ENCODE data around the gene FLT1. TPM values are rescaled to one million over a fixed set of nuclear protein-coding genes. Genes with fewer than 3 reads are reported as not detected.

Gene FLT1
- total and polyA plus RNA-seq, 2 of the 13 experiments (the other 11 are each of a cell fraction or from before 2014, with no cell fraction given) = 0.02 TPM; not detected in 1

DNA sequence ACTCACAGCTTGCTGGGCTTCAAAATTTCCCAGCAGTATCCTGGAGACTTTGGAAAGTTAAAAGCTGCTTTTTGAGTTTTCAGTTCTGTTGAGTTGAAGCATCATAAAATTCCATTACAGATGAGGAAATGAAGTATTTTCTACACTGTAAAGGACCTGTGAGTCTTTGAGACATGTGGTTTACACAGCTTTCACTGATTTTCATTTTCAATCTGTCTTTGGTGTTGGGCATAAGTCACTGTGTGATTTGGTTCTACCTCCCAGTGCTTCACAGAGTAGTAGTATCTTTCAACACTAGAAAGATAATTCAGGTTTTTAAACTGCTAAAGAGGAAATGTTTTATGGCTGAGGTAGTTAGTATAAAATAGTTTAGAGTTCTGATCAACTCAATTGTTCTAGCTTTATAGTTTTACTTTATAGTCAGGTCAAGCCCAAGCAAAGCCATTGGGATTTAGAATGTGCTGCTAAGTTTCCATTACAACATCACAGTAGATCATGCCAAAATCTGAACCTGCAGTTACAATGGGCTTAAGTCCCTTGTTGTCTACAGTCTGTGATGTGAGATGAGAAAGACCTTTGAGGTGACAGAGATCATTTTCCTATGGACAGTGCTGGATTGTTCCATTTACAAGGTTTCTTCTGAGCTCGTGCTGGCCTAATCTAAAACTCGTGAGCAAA lies 161.6 kb downstream of the FLT1 start (continued):
- TF ChIP-seq ZNF101 (CRISPR knock-in tag; IDR thresholded peaks at IDR 0.05; ENCODE audit: borderline replicate concordance, low read depth) = no peak
- TF ChIP-seq ZUFSP (CRISPR knock-in tag; IDR thresholded peaks at IDR 0.05; ENCODE audit: borderline replicate concordance) = no peak
- no peak for TF ChIP-seq ZNF263 (CRISPR knock-in tag; IDR thresholded peaks at IDR 0.05)
- TF ChIP-seq DDIT3 (CRISPR knock-in tag; IDR thresholded peaks at IDR 0.05) = no peak
- no peak for TF ChIP-seq ARHGAP35 (CRISPR knock-in tag; IDR thresholded peaks at IDR 0.05; ENCODE audit: borderline replicate concordance)
- TF ChIP-seq TEAD3 (CRISPR knock-in tag; optimal IDR thresholded peaks at IDR 0.05; ENCODE audit: borderline replicate concordance) = no peak
- no peak for TF ChIP-seq ZNF703 (CRISPR knock-in tag; IDR thresholded peaks at IDR 0.05; ENCODE audit: borderline replicate concordance)

DNA sequence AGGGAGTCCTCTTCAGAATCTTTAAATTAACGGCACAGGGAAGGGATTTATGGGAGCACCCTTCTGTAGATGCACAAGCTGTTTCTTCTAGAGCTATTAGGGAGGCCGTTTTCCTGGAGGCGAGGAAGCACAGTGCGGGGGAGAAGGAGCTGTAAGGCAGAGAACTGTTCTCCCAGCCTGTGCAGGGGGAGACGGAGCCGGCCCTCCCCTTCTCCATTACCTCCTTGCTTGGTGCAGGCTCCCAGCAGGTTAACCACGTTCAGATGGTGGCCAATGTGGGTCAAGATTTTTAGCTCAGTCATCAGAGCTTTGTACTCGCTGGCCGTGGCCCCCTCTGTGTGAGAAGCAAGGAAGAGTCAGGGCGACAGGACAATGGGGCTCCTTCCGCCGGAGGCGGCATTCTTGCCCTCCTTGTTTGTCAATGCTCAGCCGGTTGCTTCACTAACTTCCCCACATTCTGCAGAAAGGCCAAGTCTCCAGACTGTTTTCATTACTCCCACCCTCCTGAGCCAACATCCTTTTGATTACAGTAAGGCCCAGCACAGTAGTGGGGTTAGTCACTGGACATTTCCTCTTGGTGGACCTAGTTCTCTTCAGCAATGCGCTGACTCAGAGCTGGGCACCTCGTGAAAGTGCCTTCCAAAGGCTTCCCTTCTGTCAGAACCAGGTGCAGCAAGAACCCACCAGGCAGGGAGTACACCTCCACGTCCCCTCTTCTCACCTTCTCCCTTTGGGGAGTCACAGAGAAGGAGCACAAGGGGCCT lies 165.4 kb downstream of the FLT1 start:
- no TSS peak for BruUV-seq (replicated peaks)
- TF ChIP-seq, protein P1, sequence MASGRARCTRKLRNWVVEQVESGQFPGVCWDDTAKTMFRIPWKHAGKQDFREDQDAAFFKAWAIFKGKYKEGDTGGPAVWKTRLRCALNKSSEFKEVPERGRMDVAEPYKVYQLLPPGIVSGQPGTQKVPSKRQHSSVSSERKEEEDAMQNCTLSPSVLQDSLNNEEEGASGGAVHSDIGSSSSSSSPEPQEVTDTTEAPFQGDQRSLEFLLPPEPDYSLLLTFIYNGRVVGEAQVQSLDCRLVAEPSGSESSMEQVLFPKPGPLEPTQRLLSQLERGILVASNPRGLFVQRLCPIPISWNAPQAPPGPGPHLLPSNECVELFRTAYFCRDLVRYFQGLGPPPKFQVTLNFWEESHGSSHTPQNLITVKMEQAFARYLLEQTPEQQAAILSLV (CRISPR knock-in tag; IDR thresholded peaks at IDR 0.05; ENCODE audit: borderline replicate concordance) = no peak
- TF ChIP-seq CEBPG (CRISPR knock-in tag; IDR thresholded peaks at IDR 0.05) (no peak), ZNF788 (CRISPR knock-in tag; IDR thresholded peaks at IDR 0.05; ENCODE audit: borderline replicate concordance) (no peak)
- TF ChIP-seq, protein P2, sequence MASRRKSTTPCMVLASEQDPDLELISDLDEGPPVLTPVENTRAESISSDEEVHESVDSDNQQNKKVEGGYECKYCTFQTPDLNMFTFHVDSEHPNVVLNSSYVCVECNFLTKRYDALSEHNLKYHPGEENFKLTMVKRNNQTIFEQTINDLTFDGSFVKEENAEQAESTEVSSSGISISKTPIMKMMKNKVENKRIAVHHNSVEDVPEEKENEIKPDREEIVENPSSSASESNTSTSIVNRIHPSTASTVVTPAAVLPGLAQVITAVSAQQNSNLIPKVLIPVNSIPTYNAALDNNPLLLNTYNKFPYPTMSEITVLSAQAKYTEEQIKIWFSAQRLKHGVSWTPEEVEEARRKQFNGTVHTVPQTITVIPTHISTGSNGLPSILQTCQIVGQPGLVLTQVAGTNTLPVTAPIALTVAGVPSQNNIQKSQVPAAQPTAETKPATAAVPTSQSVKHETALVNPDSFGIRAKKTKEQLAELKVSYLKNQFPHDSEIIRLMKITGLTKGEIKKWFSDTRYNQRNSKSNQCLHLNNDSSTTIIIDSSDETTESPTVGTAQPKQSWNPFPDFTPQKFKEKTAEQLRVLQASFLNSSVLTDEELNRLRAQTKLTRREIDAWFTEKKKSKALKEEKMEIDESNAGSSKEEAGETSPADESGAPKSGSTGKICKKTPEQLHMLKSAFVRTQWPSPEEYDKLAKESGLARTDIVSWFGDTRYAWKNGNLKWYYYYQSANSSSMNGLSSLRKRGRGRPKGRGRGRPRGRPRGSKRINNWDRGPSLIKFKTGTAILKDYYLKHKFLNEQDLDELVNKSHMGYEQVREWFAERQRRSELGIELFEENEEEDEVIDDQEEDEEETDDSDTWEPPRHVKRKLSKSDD (CRISPR knock-in tag; IDR thresholded peaks at IDR 0.05; ENCODE audit: low read depth) = no peak
- WGBS (ENCODE audit: low lambda C conversion rate) = 52% methylated on average over 13 of the region's 17 CpGs
- Histone ChIP-seq H3K4me1 (ENCODE audit: insufficient read depth, low read length) (no peaks in the 10 kb centered on the region), H3K79me2 (ENCODE audit: insufficient read depth, low read length) (no peaks in the 10 kb centered on the region), H3K9me3 (ENCODE audit: low read length) (no peaks in the 10 kb centered on the region), H3K4me3 (replicated peaks in 1 of 3; ENCODE audit: insufficient read depth in 1 of 3, low read depth in 2 of 3, low read length in 3 of 3) (no peak overlapping the region), H3K27ac (ENCODE audit: extremely low read length, insufficient read depth, low read length) (no peak overlapping the region), H3K9ac (ENCODE audit: insufficient read depth, low read depth, low read length) (no peak overlapping the region), H3K36me3 (replicated peaks in 1 of 2; ENCODE audit: control insufficient read depth in 1 of 2, insufficient read depth in 2 of 2, low read length in 2 of 2) (no peaks in the 10 kb centered on the region), H4K20me1 (ENCODE audit: insufficient read depth, low read length) (no peaks in the 10 kb centered on the region), H3K27me3 (ENCODE audit: control insufficient read depth in 1 of 2, insufficient read depth in 2 of 2, low read length in 2 of 2) (no peaks in the 10 kb centered on the region; a peak in 1 of 5 replicates), H2AFZ (ENCODE audit: low read length) (no peak overlapping the region), H3K4me2 (ENCODE audit: low read depth, low read length) (no peak overlapping the region)
- CTCF ChIA-PET (ENCODE audit: low intra/inter-chr PET ratio, low total read pairs) = no interaction called here
- in situ Hi-C loops (cut with HindIII; ENCODE audit: extremely low pct_ligation_motif_present, low pct_unique_long_range_greater_than_20kb) = loop anchor here (10.0 kb wide), 1 partner anchor 465 kb away; no protein-coding TSS in a partner anchor
- no peak for FAIRE-seq
- no peak for DNase-seq (ENCODE audit: low spot score)
- POLR2A ChIA-PET = no interaction called here
- intact Hi-C loops (cut with micrococcal nuclease; ENCODE audit: unreplicated experiment) = no loop called here
- no peak; the same call in 2 of the 3 replicates for ATAC-seq
